HG03060 (cell line): ENCODE results near the gene NUDCD3.
A peak's percentile ranks its signal among the peaks of the same experiment; 100 is the strongest.

Experiments
- ATAC-seq: cut with Tn5 transposase; IDR thresholded peaks from one replicate; pipeline ENCODE4 v1.9.1; 2021; ENCODE audit warnings: low read depth, moderate number of reproducible peaks; ENCODE audit not compliant: unreplicated experiment

NUDCD3 gene

GRCh38 chr7:44484482-44485313 lies 5.8 kb downstream of the NUDCD3 start:
- ATAC-seq = no peak

- ATAC-seq = no peak
These were observed 7.7 kb downstream of the NUDCD3 start for GRCh38 chr7:44482502-44483485.

GRCh38 chr7:44477938-44478337 lies 12.5 kb downstream of the NUDCD3 start:
- ATAC-seq = no peak

GRCh38 chr7:44477063-44477830 lies 13.2 kb downstream of the NUDCD3 start:
- ATAC-seq = no peak

- ATAC-seq = no peak
These were observed 14.1 kb downstream of the NUDCD3 start for GRCh38 chr7:44476313-44476712.

- ATAC-seq = no peak
These were observed 17.2 kb downstream of the NUDCD3 start for GRCh38 chr7:44473295-44473694.

- ATAC-seq = no peak
These were observed 17.6 kb downstream of the NUDCD3 start for GRCh38 chr7:44472843-44473242.

GRCh38 chr7:44471850-44472249 lies 18.6 kb downstream of the NUDCD3 start:
- no peak for ATAC-seq

- ATAC-seq = no peak
These were observed 19.0 kb downstream of the NUDCD3 start for GRCh38 chr7:44471436-44471835.

GRCh38 chr7:44470628-44471245 lies 19.7 kb downstream of the NUDCD3 start:
- no peak for ATAC-seq

GRCh38 chr7:44470135-44470479 lies 20.4 kb downstream of the NUDCD3 start:
- no peak for ATAC-seq

- ATAC-seq = no peak
These were observed 20.9 kb downstream of the NUDCD3 start for GRCh38 chr7:44469461-44470134.

GRCh38 chr7:44467217-44467548 lies 23.3 kb downstream of the NUDCD3 start:
- ATAC-seq = no peak

- ATAC-seq = no peak
These were observed 23.9 kb downstream of the NUDCD3 start for GRCh38 chr7:44466300-44467216.

- no peak for ATAC-seq
These were observed 25.0 kb downstream of the NUDCD3 start for GRCh38 chr7:44465490-44465889.

- ATAC-seq = no peak
These were observed 27.2 kb downstream of the NUDCD3 start for GRCh38 chr7:44463169-44463808.

GRCh38 chr7:44461387-44461786 lies 29.1 kb downstream of the NUDCD3 start:
- ATAC-seq = no peak

GRCh38 chr7:44460325-44460724 lies 30.1 kb downstream of the NUDCD3 start:
- ATAC-seq = peak; percentile 97
